Neural progenitor cell (in vitro differentiated cells): ENCODE measurements around the gene MYL11.
"Not testable (repeated sequence)": the region's sequence is repeated elsewhere in the genome, so short reads cannot be mapped to it uniquely, and the experiment has no call there.

Experiments
- CTCF ChIP-seq: fragments of 200-600 bp; sonication (generic); IDR thresholded peaks from 2 replicates; pipeline ENCODE4 v1.5.1; 2017; ENCODE audit warnings: antibody characterized with exemption, mild to moderate bottlenecking
- EZH2 ChIP-seq: fragments of 200-600 bp; sonication (generic); IDR thresholded peaks from 2 replicates; pipeline ENCODE4 v1.6.1; 2017; ENCODE audit warnings: antibody characterized with exemption, mild to moderate bottlenecking, moderate library complexity
- EZH2phosphoT487 ChIP-seq: fragments of 200-600 bp; sonication (generic); IDR thresholded peaks from 2 replicates; pipeline ENCODE4 v1.6.1; 2017; ENCODE audit warnings: antibody characterized with exemption

- TF ChIP-seq CTCF, EZH2, EZH2phosphoT487: not testable (repeated sequence)
Observed at GRCh38 chr16:30335028-30335597, 39.5 kb upstream of the MYL11 start.
